ENCODE results near the gene CDH23. TPM values are rescaled to one million over a fixed set of nuclear protein-coding genes. Genes with fewer than 3 reads are reported as not detected.

The CDH23 gene
- total and polyA plus RNA-seq, 2 donors (not counting 1 experiment from before 2014, with no cell fraction given), result 0.37 to 0.89 TPM

DNA sequence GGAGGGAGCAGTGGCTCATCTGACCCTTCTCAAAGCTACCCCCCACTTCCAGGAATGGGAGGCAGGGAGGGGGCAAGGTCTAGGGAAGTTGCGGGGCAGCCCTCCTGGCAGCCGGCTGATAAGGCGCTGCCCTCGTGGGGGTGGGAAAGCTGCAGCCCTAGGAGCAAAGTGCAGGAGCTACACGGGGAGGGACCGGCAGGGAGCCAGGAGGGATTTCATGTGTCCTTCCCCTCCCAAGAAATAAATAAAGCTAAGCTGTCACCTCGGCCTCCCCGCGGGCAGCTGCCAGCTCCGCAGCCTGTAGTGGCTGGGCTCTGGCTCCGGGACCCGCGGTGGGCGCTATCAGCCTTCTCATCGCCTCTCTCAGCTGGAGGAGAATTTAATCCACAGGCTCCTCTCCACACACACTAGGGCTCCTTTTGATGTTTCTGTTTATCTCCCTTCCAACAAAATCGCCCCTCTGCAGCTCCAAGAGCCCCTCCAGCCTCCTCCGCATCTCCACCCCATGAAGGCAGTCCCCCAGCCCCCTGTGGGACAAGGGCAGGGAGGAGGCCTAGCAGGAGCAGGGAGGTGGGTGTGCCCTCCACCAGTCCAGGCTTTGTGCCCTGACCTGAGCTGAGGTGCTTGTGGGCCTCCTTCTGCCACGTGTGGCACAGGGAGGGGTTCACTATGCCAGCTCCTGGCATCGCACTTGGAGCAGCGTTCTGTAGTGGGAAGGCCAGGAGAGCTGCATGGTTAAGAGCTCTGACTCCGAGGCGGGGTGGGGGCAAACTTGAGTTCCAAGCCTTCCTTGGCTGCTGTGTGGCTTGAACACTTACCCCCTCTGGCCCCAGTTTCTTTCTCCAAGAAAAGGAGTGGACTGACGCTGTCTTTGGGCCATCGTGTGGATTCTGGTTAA, 242.4 kb downstream of the CDH23 start:
- H3K27me3 ChIP-seq (replicated peaks in 1 of 4; ENCODE audit: control extremely low read depth in 1 of 4, control insufficient read depth in 3 of 4, insufficient read depth in 4 of 4, low read length in 3 of 4), result no peaks in the 10 kb centered on the region
- CTCF ChIA-PET, result no interaction called here

DNA sequence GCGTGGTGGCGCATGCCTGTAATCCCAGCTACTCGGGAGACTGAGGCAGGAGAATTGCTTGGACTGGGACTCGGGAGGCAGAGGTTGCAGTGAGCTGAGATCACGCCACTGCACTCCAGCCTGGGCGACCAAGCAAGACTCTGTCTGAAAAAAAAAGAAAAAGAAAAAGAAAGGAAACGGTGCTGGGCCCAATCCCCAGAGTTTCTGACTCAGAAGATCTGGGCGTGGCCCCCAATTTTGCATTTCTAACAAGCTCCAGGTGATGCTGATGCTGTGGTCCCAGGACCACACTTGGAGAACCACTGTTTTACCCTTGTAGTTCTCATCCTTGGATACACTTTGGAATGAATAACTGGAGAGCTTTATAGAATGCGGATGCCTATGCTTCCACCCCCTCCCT, 243.9 kb downstream of the CDH23 start:
- Histone ChIP-seq H3K9me3 (ENCODE audit: control extremely low read depth in 1 of 3, control insufficient read depth in 2 of 3, insufficient read depth in 1 of 3, low read length in 2 of 3) (no peaks in the 10 kb centered on the region), H3K4me1 (ENCODE audit: control insufficient read depth in 2 of 2, insufficient read depth in 2 of 2, low read length in 2 of 2) (peaks cover 20 to 30% of the 10 kb centered on the region in 2 donors), H3K79me2 (ENCODE audit: control insufficient read depth, insufficient read depth, low read length) (no peaks in the 10 kb centered on the region), H3K4me3 (ENCODE audit: control extremely low read depth in 1 of 5, extremely low read depth in 1 of 5, insufficient read depth in 1 of 5, low read depth in 2 of 5, low read length in 4 of 5) (no peak overlapping the region), H3K4me2 (replicated peaks; ENCODE audit: low read depth, low read length, poor library complexity, severe bottlenecking) (no peak overlapping the region), H3K27me3 (replicated peaks in 1 of 4; ENCODE audit: control extremely low read depth in 1 of 4, control insufficient read depth in 3 of 4, insufficient read depth in 4 of 4, low read length in 3 of 4) (no peaks in the 10 kb centered on the region), H3K9ac (ENCODE audit: low read length) (no peak overlapping the region), H4K20me1 (ENCODE audit: control insufficient read depth, insufficient read depth, low read length, poor library complexity, severe bottlenecking) (no peaks in the 10 kb centered on the region), H3K36me3 (replicated peaks in 1 of 2; ENCODE audit: control extremely low read depth in 1 of 2, control insufficient read depth in 1 of 2, extremely low read depth in 1 of 2, insufficient read depth in 2 of 2, low read length in 1 of 2) (no peaks in the 10 kb centered on the region), H3K27ac (ENCODE audit: low read length in 2 of 2) (no peak overlapping the region), H2AFZ (ENCODE audit: insufficient read depth, low read depth, low read length, poor library complexity, severe bottlenecking) (no peak overlapping the region)
- no peak for ATAC-seq (ENCODE audit: low read depth)
- Mint-ChIP-seq H3K27me3 (no peaks in the 10 kb centered on the region), H3K27ac (no peak overlapping the region), H3K9me3 (ENCODE audit: insufficient read depth) (no peaks in the 10 kb centered on the region), H3K4me1 (peaks cover 25% of the 10 kb centered on the region), H3K4me3 (no peak overlapping the region)
- ChIA-PET CTCF (interaction anchor here (1.5 to 1.7 kb wide), 3 partner anchors 19 to 71 kb away, joined by 3 to 6 read pairs (median 4); no protein-coding TSS in a partner anchor), POLR2A (no interaction called here)
- no peak for TF ChIP-seq EZH2 (IDR thresholded peaks at IDR 0.05; ENCODE audit: borderline replicate concordance, insufficient read depth, low read depth, low read length, poor library complexity, severe bottlenecking)
- TF ChIP-seq, protein P1, sequence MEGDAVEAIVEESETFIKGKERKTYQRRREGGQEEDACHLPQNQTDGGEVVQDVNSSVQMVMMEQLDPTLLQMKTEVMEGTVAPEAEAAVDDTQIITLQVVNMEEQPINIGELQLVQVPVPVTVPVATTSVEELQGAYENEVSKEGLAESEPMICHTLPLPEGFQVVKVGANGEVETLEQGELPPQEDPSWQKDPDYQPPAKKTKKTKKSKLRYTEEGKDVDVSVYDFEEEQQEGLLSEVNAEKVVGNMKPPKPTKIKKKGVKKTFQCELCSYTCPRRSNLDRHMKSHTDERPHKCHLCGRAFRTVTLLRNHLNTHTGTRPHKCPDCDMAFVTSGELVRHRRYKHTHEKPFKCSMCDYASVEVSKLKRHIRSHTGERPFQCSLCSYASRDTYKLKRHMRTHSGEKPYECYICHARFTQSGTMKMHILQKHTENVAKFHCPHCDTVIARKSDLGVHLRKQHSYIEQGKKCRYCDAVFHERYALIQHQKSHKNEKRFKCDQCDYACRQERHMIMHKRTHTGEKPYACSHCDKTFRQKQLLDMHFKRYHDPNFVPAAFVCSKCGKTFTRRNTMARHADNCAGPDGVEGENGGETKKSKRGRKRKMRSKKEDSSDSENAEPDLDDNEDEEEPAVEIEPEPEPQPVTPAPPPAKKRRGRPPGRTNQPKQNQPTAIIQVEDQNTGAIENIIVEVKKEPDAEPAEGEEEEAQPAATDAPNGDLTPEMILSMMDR (IDR thresholded peaks at IDR 0.05), result no peak
- 79% methylated on average over 8 of the region's 9 CpGs for WGBS (ENCODE audit: insufficient coverage)
- no peak for DNase-seq
- intact Hi-C loops (cut with micrococcal nuclease), result loop anchor here (10.0 kb wide), 1 partner anchor 54 kb away; no protein-coding TSS in a partner anchor

More for the DNA sequence above, 242.4 kb downstream of the CDH23 start:
- DNase-seq, result no peak
- H3K9ac ChIP-seq (ENCODE audit: low read length), result no peak overlapping the region
- intact Hi-C loops (cut with micrococcal nuclease), result no loop called here
- no peak overlapping the region for H2AFZ ChIP-seq (ENCODE audit: insufficient read depth, low read depth, low read length, poor library complexity, severe bottlenecking)
- no peaks in the 10 kb centered on the region for H4K20me1 ChIP-seq (ENCODE audit: control insufficient read depth, insufficient read depth, low read length, poor library complexity, severe bottlenecking)
- TF ChIP-seq, protein P1 (IDR thresholded peaks at IDR 0.05), result no peak
- no peak for TF ChIP-seq EZH2 (IDR thresholded peaks at IDR 0.05; ENCODE audit: borderline replicate concordance, insufficient read depth, low read depth, low read length, poor library complexity, severe bottlenecking)
- no peaks in the 10 kb centered on the region for H3K36me3 ChIP-seq (replicated peaks in 1 of 2; ENCODE audit: control extremely low read depth in 1 of 2, control insufficient read depth in 1 of 2, extremely low read depth in 1 of 2, insufficient read depth in 2 of 2, low read length in 1 of 2)
- no peak overlapping the region for H3K4me2 ChIP-seq (replicated peaks; ENCODE audit: low read depth, low read length, poor library complexity, severe bottlenecking)
- Mint-ChIP-seq H3K27ac (no peak overlapping the region), H3K27me3 (no peaks in the 10 kb centered on the region), H3K9me3 (ENCODE audit: insufficient read depth) (no peaks in the 10 kb centered on the region), H3K4me1 (peaks cover 14% of the 10 kb centered on the region), H3K4me3 (no peak overlapping the region)
- no peak for ATAC-seq (ENCODE audit: low read depth)
- no peak overlapping the region for H3K4me3 ChIP-seq (ENCODE audit: control extremely low read depth in 1 of 5, extremely low read depth in 1 of 5, insufficient read depth in 1 of 5, low read depth in 2 of 5, low read length in 4 of 5)
- no peak overlapping the region for H3K27ac ChIP-seq (ENCODE audit: low read length in 2 of 2)
- WGBS (ENCODE audit: insufficient coverage), result 46% methylated on average over 16 of the region's 24 CpGs
- POLR2A ChIA-PET, result no interaction called here
- H3K4me1 ChIP-seq (ENCODE audit: control insufficient read depth in 2 of 2, insufficient read depth in 2 of 2, low read length in 2 of 2), result peaks cover 11 to 17% of the 10 kb centered on the region in 2 donors
- H3K9me3 ChIP-seq (ENCODE audit: control extremely low read depth in 1 of 3, control insufficient read depth in 2 of 3, insufficient read depth in 1 of 3, low read length in 2 of 3), result no peaks in the 10 kb centered on the region
- no peaks in the 10 kb centered on the region for H3K79me2 ChIP-seq (ENCODE audit: control insufficient read depth, insufficient read depth, low read length)
